Hepatocyte (in vitro differentiated cells): ENCODE data around the gene FARP1. TPM values are rescaled to one million over a fixed set of nuclear protein-coding genes. Genes with fewer than 3 reads are reported as not detected.

Experiments
- DNase-seq: peaks from one replicate; pipeline ENCODE4 v3.0.0-alpha.2; 2016; ENCODE audit warnings: low spot score
- H2AFZ ChIP-seq: fragments of 200-600 bp; sonication (generic); 2 replicates; pipeline ENCODE4 v1.6.0; 2016; ENCODE audit warnings: antibody characterized with exemption, mild to moderate bottlenecking
- H3K27ac ChIP-seq: fragments of 200-600 bp; sonication (generic); 2 replicates; pipeline ENCODE4 v1.5.1; 2016; ENCODE audit warnings: mild to moderate bottlenecking
- H3K27me3 ChIP-seq: fragments of 200-600 bp; sonication (generic); 2 replicates; pipeline ENCODE4 v1.6.1; 2016
- H3K36me3 ChIP-seq: fragments of 200-600 bp; sonication (generic); replicated peaks from 2 replicates; pipeline ENCODE4 v1.5.1; 2016; ENCODE audit warnings: low read depth; ENCODE audit not compliant: insufficient read depth
- H3K4me1 ChIP-seq: fragments of 200-600 bp; sonication (generic); 2 replicates; pipeline ENCODE4 v1.5.1; 2016; ENCODE audit warnings: mild to moderate bottlenecking, moderate library complexity; ENCODE audit not compliant: insufficient read depth
- H3K4me2 ChIP-seq: fragments of 200-600 bp; sonication (generic); 2 replicates; pipeline ENCODE4 v1.6.0; 2016
- H3K4me3 ChIP-seq: fragments of 200-600 bp; sonication (generic); 2 replicates; pipeline ENCODE4 v1.5.1; 2016; ENCODE audit warnings: mild to moderate bottlenecking
- H3K79me2 ChIP-seq: fragments of 200-600 bp; sonication (generic); 2 replicates; pipeline ENCODE4 v1.6.0; 2017; ENCODE audit warnings: mild to moderate bottlenecking
- H3K9me2 ChIP-seq: fragments of 200-600 bp; sonication (generic); replicated peaks from 2 replicates; pipeline ENCODE4 v1.6.0; 2017; ENCODE audit warnings: mild to moderate bottlenecking; ENCODE audit not compliant: insufficient read depth
- H3K9me3 ChIP-seq: fragments of 200-600 bp; sonication (generic); 2 replicates; pipeline ENCODE4 v1.5.1; 2016; ENCODE audit warnings: low read depth, mild to moderate bottlenecking
- H4K20me1 ChIP-seq: fragments of 200-600 bp; sonication (generic); 2 replicates; pipeline ENCODE4 v1.6.0; 2016; ENCODE audit warnings: mild to moderate bottlenecking; ENCODE audit not compliant: insufficient read depth, poor library complexity, severe bottlenecking
- EZH2 ChIP-seq: fragments of 200-600 bp; sonication (generic); IDR thresholded peaks from 2 replicates; pipeline ENCODE4 v1.6.1; 2016; ENCODE audit warnings: antibody characterized with exemption, mild to moderate bottlenecking, borderline replicate concordance
- EZH2phosphoT487 ChIP-seq: fragments of 200-600 bp; sonication (generic); IDR thresholded peaks from one replicate; pipeline ENCODE4 v1.6.1; 2018; ENCODE audit warnings: antibody characterized with exemption, mild to moderate bottlenecking, low read depth, moderate library complexity; ENCODE audit not compliant: unreplicated experiment, severe bottlenecking
- WGBS: methylation state at CpG from one replicate; pipeline ENCODE4 v1.1.6; 2016; ENCODE audit warnings: low lambda C conversion rate; ENCODE audit errors: missing lambda C conversion rate; 5-methylcytosine and 5-hydroxymethylcytosine counted together
- polyA plus RNA-seq: library from polyadenylated mRNA; unstranded; fragments of >200 nt; fragmentation: Nextera tagmentation; extraction: Ambion mirVana; gene quantifications from 2 replicates; pipeline ENCODE4 v1.2.1, GENCODE V29; 2016
- total RNA-seq: library from RNA; depleted of rRNA; stranded (reverse); fragments of >200 nt; gene quantifications from 2 replicates; pipeline ENCODE4 v1.2.3, GENCODE V29; 2014
- TF ChIP-seq, protein P1 (sequence below): fragments of 200-600 bp; sonication (generic); IDR thresholded peaks from 2 replicates; pipeline ENCODE4 v1.5.1; 2016; ENCODE audit warnings: antibody characterized with exemption, mild to moderate bottlenecking; ENCODE audit not compliant: poor library complexity

Gene FARP1
- total and polyA plus RNA-seq, 2 experiments from 2014 or later, result 35.5 to 68.7 TPM

DNA sequence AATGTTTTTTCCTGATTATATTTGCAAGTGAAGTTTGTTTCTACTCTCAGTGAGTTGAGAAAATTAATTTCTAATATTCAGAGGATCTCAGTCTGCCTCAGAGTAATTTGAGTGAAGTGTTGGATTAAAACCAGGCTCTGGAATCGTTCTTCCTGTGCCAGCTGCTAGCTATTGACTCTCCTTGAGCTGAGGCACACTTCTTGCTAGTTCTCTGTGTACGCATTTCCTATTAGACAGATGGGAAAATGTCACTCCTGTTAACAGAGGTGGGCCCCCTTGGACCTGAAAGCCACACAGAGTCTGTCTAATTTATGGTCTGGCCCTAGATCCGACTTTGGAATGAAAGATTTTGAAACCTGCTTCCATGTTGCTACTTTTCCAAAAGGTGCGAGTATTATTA is 141.8 kb downstream of the FARP1 start:
- H4K20me1 ChIP-seq, result no peaks in the 10 kb centered on the region
- H3K79me2 ChIP-seq, result peaks cover 73% of the 10 kb centered on the region
- H3K4me2 ChIP-seq, result no peak overlapping the region
- H3K9me3 ChIP-seq, result no peaks in the 10 kb centered on the region
- DNase-seq, result no peak
- H3K4me1 ChIP-seq, result no peaks in the 10 kb centered on the region
- H3K9me2 ChIP-seq, result no peaks in the 10 kb centered on the region
- TF ChIP-seq, protein P1, sequence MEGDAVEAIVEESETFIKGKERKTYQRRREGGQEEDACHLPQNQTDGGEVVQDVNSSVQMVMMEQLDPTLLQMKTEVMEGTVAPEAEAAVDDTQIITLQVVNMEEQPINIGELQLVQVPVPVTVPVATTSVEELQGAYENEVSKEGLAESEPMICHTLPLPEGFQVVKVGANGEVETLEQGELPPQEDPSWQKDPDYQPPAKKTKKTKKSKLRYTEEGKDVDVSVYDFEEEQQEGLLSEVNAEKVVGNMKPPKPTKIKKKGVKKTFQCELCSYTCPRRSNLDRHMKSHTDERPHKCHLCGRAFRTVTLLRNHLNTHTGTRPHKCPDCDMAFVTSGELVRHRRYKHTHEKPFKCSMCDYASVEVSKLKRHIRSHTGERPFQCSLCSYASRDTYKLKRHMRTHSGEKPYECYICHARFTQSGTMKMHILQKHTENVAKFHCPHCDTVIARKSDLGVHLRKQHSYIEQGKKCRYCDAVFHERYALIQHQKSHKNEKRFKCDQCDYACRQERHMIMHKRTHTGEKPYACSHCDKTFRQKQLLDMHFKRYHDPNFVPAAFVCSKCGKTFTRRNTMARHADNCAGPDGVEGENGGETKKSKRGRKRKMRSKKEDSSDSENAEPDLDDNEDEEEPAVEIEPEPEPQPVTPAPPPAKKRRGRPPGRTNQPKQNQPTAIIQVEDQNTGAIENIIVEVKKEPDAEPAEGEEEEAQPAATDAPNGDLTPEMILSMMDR, result no peak
- TF ChIP-seq EZH2, result no peak
- TF ChIP-seq EZH2phosphoT487, result no peak
- H3K27me3 ChIP-seq, result no peaks in the 10 kb centered on the region
- 73% methylated on average over 4 of the region's 4 CpGs for WGBS
- no peaks in the 10 kb centered on the region for H3K36me3 ChIP-seq
- no peak overlapping the region for H2AFZ ChIP-seq
- H3K4me3 ChIP-seq, result no peak overlapping the region
- no peak overlapping the region for H3K27ac ChIP-seq

- H3K36me3 ChIP-seq, result no peaks in the 10 kb centered on the region
- 55% methylated on average over 4 of the region's 4 CpGs for WGBS
- no peaks in the 10 kb centered on the region for H4K20me1 ChIP-seq
- no peaks in the 10 kb centered on the region for H3K4me1 ChIP-seq
- H2AFZ ChIP-seq, result no peak overlapping the region
- H3K27me3 ChIP-seq, result no peaks in the 10 kb centered on the region
- H3K79me2 ChIP-seq, result peaks cover 73% of the 10 kb centered on the region
- no peak overlapping the region for H3K4me3 ChIP-seq
- TF ChIP-seq, protein P1, result no peak
- no peak for TF ChIP-seq EZH2phosphoT487
- TF ChIP-seq EZH2, result no peak
- H3K9me3 ChIP-seq, result no peaks in the 10 kb centered on the region
- DNase-seq, result no peak
- H3K9me2 ChIP-seq, result no peaks in the 10 kb centered on the region
- H3K27ac ChIP-seq, result no peak overlapping the region
- H3K4me2 ChIP-seq, result no peak overlapping the region
These were observed 142.4 kb downstream of the FARP1 start for GRCh38 chr13:98285317-98285716.

- TF ChIP-seq EZH2 (no peak), EZH2phosphoT487 (no peak)
- TF ChIP-seq, protein P1, result no peak
- Histone ChIP-seq H2AFZ (no peak overlapping the region), H3K79me2 (peaks cover 73% of the 10 kb centered on the region), H3K4me2 (no peak overlapping the region), H3K4me1 (no peaks in the 10 kb centered on the region), H3K27me3 (no peaks in the 10 kb centered on the region), H4K20me1 (no peaks in the 10 kb centered on the region), H3K4me3 (no peak overlapping the region), H3K36me3 (no peaks in the 10 kb centered on the region), H3K9me2 (no peaks in the 10 kb centered on the region), H3K9me3 (no peaks in the 10 kb centered on the region), H3K27ac (no peak overlapping the region)
- 82% methylated on average over 12 of the region's 12 CpGs for WGBS
- no peak for DNase-seq
These were observed 143.1 kb downstream of the FARP1 start for GRCh38 chr13:98285852-98286594.
